Tibial nerve (tissue), 4 donors: ENCODE data around the gene RYK. TPM values are rescaled to one million over a fixed set of nuclear protein-coding genes. Genes with fewer than 3 reads are reported as not detected.

Source experiments
- DNase-seq, 2 donors: peaks; one replicate each; pipeline ENCODE4 v3.0.0-alpha.2; 2019; ENCODE audit warnings: low spot score in 2 of 2
- H3K27ac ChIP-seq, 4 donors: fragments of 200-600 bp; sonication (generic) in 3 of 4; one replicate each; pipeline ENCODE4 v1.5.1; 2017 to 2019; ENCODE audit warnings: mild to moderate bottlenecking in 1 of 4
- H3K27me3 ChIP-seq, 2 donors: fragments of 200-600 bp; sonication (generic) in 1 of 2; one replicate each; pipeline versions ENCODE4 v1.5.1 to v1.6.0; 2017 to 2019
- H3K36me3 ChIP-seq, 3 donors: fragments of 200-600 bp; sonication (generic); one replicate each; pipeline ENCODE4 v1.5.1; 2018 to 2019
- H3K4me1 ChIP-seq, 4 donors: fragments of 200-600 bp; sonication (generic) in 3 of 4; one replicate each; pipeline ENCODE4 v1.5.1; 2017 to 2019
- H3K4me3 ChIP-seq, 4 donors: fragments of 200-600 bp; sonication (generic) in 3 of 4; one replicate each; pipeline ENCODE4 v1.5.1; 2017 to 2019; ENCODE audit warnings: mild to moderate bottlenecking in 1 of 4, moderate library complexity in 1 of 4
- H3K9me3 ChIP-seq, 4 donors: fragments of 200-600 bp; sonication (generic) in 3 of 4; one replicate each; pipeline ENCODE4 v1.5.1; 2017 to 2019
- EP300 ChIP-seq, 2 donors: sonication (generic); formaldehyde crosslinking; IDR thresholded peaks; one replicate each; pipeline ENCODE4 v1.6.1; 2017; ENCODE audit warnings: antibody characterized with exemption in 2 of 2, mild to moderate bottlenecking in 1 of 2
- POLR2A ChIP-seq, 2 donors: fragments of 450-650 bp; IDR thresholded peaks; one replicate each; pipeline ENCODE4 v1.6.1; 2017; ENCODE audit warnings: antibody characterized with exemption in 2 of 2, mild to moderate bottlenecking in 2 of 2, moderate library complexity in 2 of 2
- WGBS, 2 donors: methylation state at CpG; one replicate each; pipeline ENCODE4 v1.1.5; 2018; 5-methylcytosine and 5-hydroxymethylcytosine counted together
- total RNA-seq, 4 donors: library from RNA; depleted of rRNA; stranded (reverse); fragments of >200 nt; gene quantifications; one replicate each; pipeline ENCODE4 v1.1.0, GENCODE V29; 2016
- TF ChIP-seq, protein P1 (sequence below), 5 experiments: fragments of 200-600 bp in 3 of 5; fragments of 450-650 bp in 2 of 5; sonication (generic) in 3 of 5; IDR thresholded peaks; one replicate each; pipeline ENCODE4 v1.5.1; 2016 to 2019; ENCODE audit warnings: antibody characterized with exemption in 5 of 5, mild to moderate bottlenecking in 3 of 5, moderate library complexity in 2 of 5

The RYK gene
- total RNA-seq, 4 donors from 2014 or later, result 33.9 to 69.9 (median 57.8) TPM

DNA sequence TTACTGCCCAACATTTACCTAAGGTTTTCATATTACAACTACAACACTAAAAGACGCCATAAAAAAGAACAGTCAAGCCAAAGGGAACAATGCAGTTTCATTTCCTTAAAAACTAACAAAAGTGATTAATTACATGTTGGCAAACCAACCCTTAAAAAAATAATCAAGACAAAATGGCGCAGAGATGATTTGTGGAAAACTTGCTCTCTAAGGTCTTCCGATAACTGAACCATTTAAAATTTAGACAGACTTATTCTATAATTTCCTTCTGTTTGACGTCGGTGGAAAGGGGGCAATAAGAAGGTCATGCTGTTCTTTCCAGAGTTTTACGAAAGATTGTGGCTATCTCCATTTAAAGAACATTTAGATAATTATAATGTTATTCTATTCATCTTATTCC is 87.6 kb downstream of the RYK start:
- H3K36me3 ChIP-seq, result peaks cover 0 to 45% (median 0%) of the 10 kb centered on the region in 3 donors
- DNase-seq, result no peak
- H3K4me1 ChIP-seq, result no peaks in the 10 kb centered on the region
- H3K4me3 ChIP-seq, result no peak overlapping the region
- no peaks in the 10 kb centered on the region for H3K27me3 ChIP-seq
- peaks cover 0 to 3% (median 0%) of the 10 kb centered on the region in 4 donors for H3K9me3 ChIP-seq
- 69 to 78% methylated on average over 6 of the region's 6 CpGs for WGBS, 2 donors
- TF ChIP-seq EP300 (IDR thresholded peaks at IDR 0.05) (no peak), POLR2A (IDR thresholded peaks at IDR 0.05) (no peak)
- TF ChIP-seq, protein P1, sequence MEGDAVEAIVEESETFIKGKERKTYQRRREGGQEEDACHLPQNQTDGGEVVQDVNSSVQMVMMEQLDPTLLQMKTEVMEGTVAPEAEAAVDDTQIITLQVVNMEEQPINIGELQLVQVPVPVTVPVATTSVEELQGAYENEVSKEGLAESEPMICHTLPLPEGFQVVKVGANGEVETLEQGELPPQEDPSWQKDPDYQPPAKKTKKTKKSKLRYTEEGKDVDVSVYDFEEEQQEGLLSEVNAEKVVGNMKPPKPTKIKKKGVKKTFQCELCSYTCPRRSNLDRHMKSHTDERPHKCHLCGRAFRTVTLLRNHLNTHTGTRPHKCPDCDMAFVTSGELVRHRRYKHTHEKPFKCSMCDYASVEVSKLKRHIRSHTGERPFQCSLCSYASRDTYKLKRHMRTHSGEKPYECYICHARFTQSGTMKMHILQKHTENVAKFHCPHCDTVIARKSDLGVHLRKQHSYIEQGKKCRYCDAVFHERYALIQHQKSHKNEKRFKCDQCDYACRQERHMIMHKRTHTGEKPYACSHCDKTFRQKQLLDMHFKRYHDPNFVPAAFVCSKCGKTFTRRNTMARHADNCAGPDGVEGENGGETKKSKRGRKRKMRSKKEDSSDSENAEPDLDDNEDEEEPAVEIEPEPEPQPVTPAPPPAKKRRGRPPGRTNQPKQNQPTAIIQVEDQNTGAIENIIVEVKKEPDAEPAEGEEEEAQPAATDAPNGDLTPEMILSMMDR (IDR thresholded peaks at IDR 0.05), result no peak
- H3K27ac ChIP-seq, result no peak overlapping the region

DNA sequence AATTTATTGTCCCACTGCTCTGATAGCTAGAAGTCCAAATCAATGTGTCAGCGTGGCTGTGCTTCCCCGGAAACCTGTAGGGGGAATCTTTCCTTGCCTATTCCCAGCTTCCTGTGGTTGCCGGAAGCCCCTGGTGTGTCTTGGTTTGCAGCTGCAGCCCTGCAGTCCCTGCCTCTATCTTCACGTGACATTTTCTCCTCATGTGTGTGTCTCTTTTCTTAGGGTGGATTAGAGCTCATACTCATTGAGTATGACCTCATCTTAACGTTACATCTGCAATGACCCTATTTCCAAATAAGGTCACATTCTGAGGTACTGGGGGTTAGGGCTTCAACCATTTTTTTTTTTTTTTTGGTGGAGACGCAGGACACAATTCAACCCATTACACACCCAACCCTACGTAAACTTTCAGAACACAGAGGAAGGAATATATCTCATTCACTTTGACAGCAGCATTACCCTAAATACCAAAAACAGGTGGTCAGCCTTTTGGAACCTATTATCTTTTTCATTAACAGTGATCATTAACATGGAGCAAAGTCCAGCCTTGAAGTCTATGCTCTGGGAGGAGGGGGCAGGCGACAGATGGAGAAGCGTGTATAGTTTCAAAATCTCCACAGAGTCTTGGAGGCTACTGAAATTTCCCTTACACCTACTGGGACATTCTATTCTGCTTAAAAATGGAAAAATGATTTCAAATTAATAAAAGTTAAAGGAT is 88.6 kb downstream of the RYK start:
- Histone ChIP-seq H3K36me3 (peaks cover 0 to 47% (median 0%) of the 10 kb centered on the region in 3 donors), H3K27ac (no peak overlapping the region), H3K4me3 (no peak overlapping the region), H3K9me3 (peaks cover 0 to 2% (median 0%) of the 10 kb centered on the region in 4 donors), H3K27me3 (no peaks in the 10 kb centered on the region), H3K4me1 (no peaks in the 10 kb centered on the region)
- DNase-seq, result no peak
- TF ChIP-seq, protein P1 (IDR thresholded peaks at IDR 0.05), result no peak
- TF ChIP-seq EP300 (IDR thresholded peaks at IDR 0.05), result no peak
- no peak for TF ChIP-seq POLR2A (IDR thresholded peaks at IDR 0.05)
- 85 to 92% methylated on average over 9 of the region's 9 CpGs for WGBS, 2 donors

DNA sequence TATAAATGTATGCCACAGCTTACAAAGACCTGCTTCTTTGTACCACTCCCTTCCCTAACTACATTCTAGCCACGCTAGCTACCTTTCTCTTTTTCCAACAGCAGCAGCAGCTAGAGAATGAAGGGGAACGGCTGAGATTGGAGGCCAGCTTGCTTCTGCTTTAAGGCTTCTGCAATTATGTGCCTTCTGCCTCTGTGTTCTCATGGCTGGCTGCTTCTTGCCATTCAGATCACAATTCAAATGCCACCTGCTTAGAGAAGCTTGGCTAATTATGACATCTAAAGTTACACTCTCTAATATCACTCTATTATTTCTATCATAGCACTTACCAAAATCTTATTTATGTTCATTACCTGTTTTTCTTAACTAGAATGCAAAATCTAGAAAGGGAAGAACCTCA is 95.2 kb downstream of the RYK start:
- H3K4me1 ChIP-seq, result no peaks in the 10 kb centered on the region
- H3K27me3 ChIP-seq, result no peaks in the 10 kb centered on the region
- H3K9me3 ChIP-seq, result no peaks in the 10 kb centered on the region
- no peak for TF ChIP-seq POLR2A (IDR thresholded peaks at IDR 0.05)
- TF ChIP-seq, protein P1 (IDR thresholded peaks at IDR 0.05), result no peak
- TF ChIP-seq EP300 (IDR thresholded peaks at IDR 0.05), result no peak
- WGBS, 2 donors, result 66 to 68% methylated on average over 2 of the region's 2 CpGs
- no peak overlapping the region for H3K27ac ChIP-seq
- DNase-seq, result no peak
- no peak overlapping the region for H3K4me3 ChIP-seq
- peaks cover 0 to 84% (median 17%) of the 10 kb centered on the region in 3 donors for H3K36me3 ChIP-seq

DNA sequence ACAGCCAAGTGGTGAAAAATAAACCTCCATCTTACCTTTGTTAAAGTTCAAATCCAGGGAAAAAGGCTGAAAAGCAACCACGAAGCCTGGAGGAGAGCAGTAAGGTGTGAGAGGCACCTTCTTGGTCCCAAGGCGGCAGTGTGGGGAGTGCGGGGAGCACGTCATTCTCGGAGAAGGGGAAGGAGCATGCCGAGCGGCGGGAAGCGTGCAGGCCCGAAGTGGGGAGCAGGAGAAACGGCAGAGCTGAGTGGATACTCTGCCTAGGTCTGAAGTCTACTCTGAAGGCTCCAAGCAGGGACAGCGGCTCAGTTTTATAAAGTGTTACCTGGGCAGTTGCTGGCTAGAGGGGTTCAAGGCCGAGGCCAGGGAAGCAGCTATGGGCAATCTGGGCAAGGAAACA is 96.9 kb downstream of the RYK start:
- no peaks in the 10 kb centered on the region for H3K4me1 ChIP-seq
- H3K9me3 ChIP-seq, result no peaks in the 10 kb centered on the region
- 93 to 95% methylated on average over 13 of the region's 13 CpGs for WGBS, 2 donors
- no peak overlapping the region for H3K27ac ChIP-seq
- no peaks in the 10 kb centered on the region for H3K27me3 ChIP-seq
- no peak for DNase-seq
- no peak overlapping the region for H3K4me3 ChIP-seq
- H3K36me3 ChIP-seq, result peaks cover 0 to 72% (median 17%) of the 10 kb centered on the region in 3 donors
- TF ChIP-seq POLR2A (IDR thresholded peaks at IDR 0.05), result no peak
- TF ChIP-seq EP300 (IDR thresholded peaks at IDR 0.05), result no peak
- TF ChIP-seq, protein P1 (IDR thresholded peaks at IDR 0.05), result no peak

DNA sequence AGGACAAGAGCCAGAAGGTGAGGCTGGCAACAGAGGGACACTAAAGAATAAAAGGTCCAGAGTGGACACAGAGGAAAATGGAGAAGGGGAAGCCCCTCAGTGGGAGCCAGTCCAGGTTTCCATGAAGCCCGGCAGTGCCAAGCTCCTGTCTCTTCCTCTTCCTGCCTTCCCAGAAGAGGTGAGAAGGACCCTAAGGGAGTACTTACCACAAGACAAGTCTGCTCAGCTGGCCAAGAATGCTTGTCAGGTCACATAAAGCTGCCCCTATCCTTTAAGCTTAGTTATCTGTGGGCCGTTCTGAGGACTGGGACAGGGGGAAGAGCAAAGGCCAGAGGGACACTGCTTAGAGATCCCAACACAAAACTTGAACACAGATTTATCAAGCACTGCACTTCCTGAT is 100.2 kb downstream of the RYK start:
- Histone ChIP-seq H3K27me3 (no peaks in the 10 kb centered on the region), H3K27ac (no peak overlapping the region), H3K36me3 (peaks cover 0 to 49% (median 17%) of the 10 kb centered on the region in 3 donors), H3K4me1 (no peaks in the 10 kb centered on the region), H3K4me3 (no peak overlapping the region), H3K9me3 (no peaks in the 10 kb centered on the region)
- WGBS, 2 donors, result 46 to 82% methylated on average over 2 of the region's 2 CpGs
- DNase-seq, result no peak
- no peak for TF ChIP-seq POLR2A (IDR thresholded peaks at IDR 0.05)
- peak in 1 of 2 donors; percentile 43 for TF ChIP-seq EP300 (IDR thresholded peaks at IDR 0.05)
- TF ChIP-seq, protein P1 (IDR thresholded peaks at IDR 0.05), result no peak
